AG04449 (cell line): Measurements from ENCODE around the gene LIMCH1.

Experiments
- CTCF ChIA-PET: fragments of 350-600 bp; formaldehyde crosslinking; extraction: SDS; loops from one replicate; lab custom pipeline; 2021; ENCODE audit warnings: antibody characterized with exemption; lab: Yijun Ruan, JAX
- POLR2A ChIA-PET: fragments of 400-600, 350-600 bp; formaldehyde crosslinking; extraction: SDS; loops from one replicate; lab custom pipeline; 2020; ENCODE audit warnings: antibody characterized with exemption, inconsistent platforms; lab: Yijun Ruan, JAX
- DNase-seq: peaks from one replicate; pipeline ENCODE4 v3.0.0-alpha.2; 2010; ENCODE audit warnings: low read depth, low spot score
- H3K4me3 ChIP-seq: 2 replicates; pipeline ENCODE4 v1.5.1; 2011; ENCODE audit warnings: low read depth, mild to moderate bottlenecking, control low read depth, low read length
- CTCF ChIP-seq: IDR thresholded peaks from one replicate; pipeline ENCODE4 v1.5.1; 2011; ENCODE audit warnings: mild to moderate bottlenecking, moderate library complexity, low read length, control low read depth, inconsistent platforms; ENCODE audit not compliant: insufficient read depth; ENCODE audit errors: missing control alignments

The LIMCH1 gene

GRCh38 chr4:41525129-41525528, 12.8 kb upstream of the LIMCH1 start:
- TF ChIP-seq CTCF: no peak
- no peak overlapping the region for H3K4me3 ChIP-seq
- peak; percentile 63 for DNase-seq
- ChIA-PET POLR2A (no interaction called here), CTCF (no interaction called here)

GRCh38 chr4:41526628-41527027, 11.3 kb upstream of the LIMCH1 start:
- POLR2A ChIA-PET: no interaction called here
- no peak for DNase-seq
- H3K4me3 ChIP-seq: no peak overlapping the region
- CTCF ChIA-PET: no interaction called here
- no peak for TF ChIP-seq CTCF

- ChIA-PET POLR2A (no interaction called here), CTCF (no interaction called here)
- no peak overlapping the region for H3K4me3 ChIP-seq
- DNase-seq: no peak
- TF ChIP-seq CTCF: no peak
Measured at GRCh38 chr4:41528512-41529205, 9.3 kb upstream of the LIMCH1 start.

- no peak for TF ChIP-seq CTCF
- no peak for DNase-seq
- CTCF ChIA-PET: no interaction called here
- POLR2A ChIA-PET: no interaction called here
- no peak overlapping the region for H3K4me3 ChIP-seq
Measured at GRCh38 chr4:41530741-41531140, 7.2 kb upstream of the LIMCH1 start.

GRCh38 chr4:41532336-41532735, 5.6 kb upstream of the LIMCH1 start:
- DNase-seq: no peak
- TF ChIP-seq CTCF: no peak
- ChIA-PET CTCF (no interaction called here), POLR2A (no interaction called here)
- no peak overlapping the region for H3K4me3 ChIP-seq

- no peak for TF ChIP-seq CTCF
- ChIA-PET POLR2A (no interaction called here), CTCF (no interaction called here)
- no peak overlapping the region for H3K4me3 ChIP-seq
- no peak for DNase-seq
Measured at GRCh38 chr4:41532882-41533281, 5.1 kb upstream of the LIMCH1 start.
